ENCODE results near the gene FTL.

The FTL gene

DNA sequence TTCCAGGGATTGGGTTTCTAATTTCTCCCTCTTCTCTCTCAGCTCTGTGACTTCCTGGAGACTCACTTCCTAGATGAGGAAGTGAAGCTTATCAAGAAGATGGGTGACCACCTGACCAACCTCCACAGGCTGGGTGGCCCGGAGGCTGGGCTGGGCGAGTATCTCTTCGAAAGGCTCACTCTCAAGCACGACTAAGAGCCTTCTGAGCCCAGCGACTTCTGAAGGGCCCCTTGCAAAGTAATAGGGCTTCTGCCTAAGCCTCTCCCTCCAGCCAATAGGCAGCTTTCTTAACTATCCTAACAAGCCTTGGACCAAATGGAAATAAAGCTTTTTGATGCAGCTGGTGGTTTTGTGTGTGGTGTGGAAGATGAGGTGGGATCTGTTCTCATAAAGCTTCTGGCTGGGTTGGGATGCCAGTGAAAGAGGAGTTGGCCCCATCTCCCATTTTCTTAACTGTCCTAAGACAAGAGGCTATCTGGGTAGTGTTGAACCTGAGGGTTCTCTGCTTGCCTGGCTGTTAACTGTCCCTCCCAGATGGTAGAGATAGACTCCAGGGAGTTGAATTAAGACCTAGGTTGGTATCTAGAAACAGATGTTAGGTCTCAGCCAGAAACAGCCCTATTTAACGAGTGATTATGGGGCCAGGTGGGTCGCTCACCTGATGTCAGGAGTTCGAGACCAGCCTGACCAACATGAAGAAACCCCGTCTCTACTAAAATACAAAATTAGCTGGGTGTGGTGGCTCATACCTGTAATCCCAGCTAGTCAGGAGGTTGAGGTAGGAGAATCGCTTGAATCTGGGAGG is 1.6 kb downstream of the FTL start:
- no peak for DNase-seq

DNA sequence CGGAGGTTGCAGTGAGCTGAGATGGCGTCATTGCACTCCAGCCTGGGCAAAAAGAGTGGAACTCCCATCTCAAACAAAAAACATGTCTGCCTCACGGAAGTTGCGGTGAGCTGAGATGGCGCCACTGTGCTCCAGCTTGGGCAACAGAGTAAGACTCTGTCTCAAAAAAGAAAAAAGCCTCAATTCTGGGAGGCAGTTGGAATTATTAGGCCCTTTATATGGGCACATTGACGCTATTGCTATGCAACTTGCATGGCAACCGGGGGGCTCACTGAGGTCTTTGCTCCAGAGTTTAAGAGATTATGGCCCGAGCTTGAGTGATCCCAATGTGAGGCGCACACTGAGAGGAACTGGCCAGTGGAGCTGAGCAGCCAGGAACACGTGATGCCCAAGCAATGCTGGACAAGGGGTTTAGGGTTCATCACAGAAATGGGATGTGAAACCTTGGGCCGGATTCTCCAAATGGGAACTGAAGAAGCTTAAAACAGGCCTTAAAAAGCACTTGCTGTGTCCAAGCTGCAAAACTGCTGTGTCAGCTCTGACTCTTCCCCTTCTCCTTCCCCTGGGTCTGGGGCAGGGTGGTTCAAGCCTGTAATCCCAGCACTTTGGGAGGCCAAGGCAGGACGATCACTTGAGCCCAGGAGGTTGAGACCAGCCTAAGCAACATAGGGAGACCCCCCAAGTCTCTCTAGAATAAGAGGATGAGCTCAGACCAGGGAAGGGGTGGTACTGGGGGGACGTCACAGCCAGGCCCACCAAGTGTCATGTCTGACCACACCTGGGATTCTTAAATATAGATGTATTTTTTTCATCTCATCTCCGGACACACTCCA is 2.5 kb downstream of the FTL start:
- DNase-seq: no peak

GRCh38 chr19:48968179-48968661 is 3.1 kb downstream of the FTL start:
- DNase-seq: no peak

DNA sequence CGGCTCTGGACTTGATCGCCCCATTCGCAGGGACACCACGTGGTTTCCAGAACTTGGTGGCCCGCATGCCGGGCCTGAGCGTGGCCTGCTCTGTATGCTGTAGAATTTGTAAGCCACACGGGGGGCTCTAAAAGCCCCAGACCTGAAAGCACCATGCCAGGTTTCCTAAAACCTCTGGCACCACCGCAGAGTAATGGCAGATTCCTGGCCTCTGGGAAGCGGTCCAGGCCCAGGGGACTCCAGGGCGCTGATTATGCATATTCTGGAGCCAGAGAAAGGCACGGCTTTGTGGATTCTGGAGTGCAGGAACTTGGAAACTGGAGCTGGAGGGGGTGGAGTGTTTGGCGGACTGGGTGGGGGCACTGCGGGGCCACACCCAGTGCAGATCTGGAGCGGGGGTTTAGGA is 3.7 kb downstream of the FTL start:
- DNase-seq: no peak

GRCh38 chr19:48969276-48970138 is 4.4 kb downstream of the FTL start:
- DNase-seq: no peak

- DNase-seq: no peak
Observed at GRCh38 chr19:48970139-48970766, 5.1 kb downstream of the FTL start.

DNA sequence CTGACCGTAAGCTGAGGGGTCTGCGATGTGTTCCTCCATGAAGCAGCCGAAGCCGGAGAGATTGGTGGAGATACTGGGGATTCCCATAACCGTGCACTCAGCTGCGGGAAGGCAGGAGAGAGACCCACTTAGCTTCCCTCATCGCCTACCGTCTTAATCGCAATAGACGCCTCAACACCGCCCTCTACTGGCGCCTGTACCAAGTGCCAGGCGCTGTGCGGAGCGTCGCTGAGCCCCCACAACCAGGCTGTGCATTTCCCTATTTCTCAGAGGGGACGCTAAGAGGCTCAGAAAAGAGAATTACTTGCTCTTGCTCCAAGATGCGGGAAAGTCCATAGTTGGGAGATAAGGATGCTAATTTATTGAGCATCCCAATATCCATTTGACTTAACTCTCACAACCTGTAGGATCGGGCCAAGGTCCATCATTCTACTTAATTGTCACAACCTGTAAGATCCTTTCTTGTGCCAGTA is 5.8 kb downstream of the FTL start:
- DNase-seq: no peak

DNA sequence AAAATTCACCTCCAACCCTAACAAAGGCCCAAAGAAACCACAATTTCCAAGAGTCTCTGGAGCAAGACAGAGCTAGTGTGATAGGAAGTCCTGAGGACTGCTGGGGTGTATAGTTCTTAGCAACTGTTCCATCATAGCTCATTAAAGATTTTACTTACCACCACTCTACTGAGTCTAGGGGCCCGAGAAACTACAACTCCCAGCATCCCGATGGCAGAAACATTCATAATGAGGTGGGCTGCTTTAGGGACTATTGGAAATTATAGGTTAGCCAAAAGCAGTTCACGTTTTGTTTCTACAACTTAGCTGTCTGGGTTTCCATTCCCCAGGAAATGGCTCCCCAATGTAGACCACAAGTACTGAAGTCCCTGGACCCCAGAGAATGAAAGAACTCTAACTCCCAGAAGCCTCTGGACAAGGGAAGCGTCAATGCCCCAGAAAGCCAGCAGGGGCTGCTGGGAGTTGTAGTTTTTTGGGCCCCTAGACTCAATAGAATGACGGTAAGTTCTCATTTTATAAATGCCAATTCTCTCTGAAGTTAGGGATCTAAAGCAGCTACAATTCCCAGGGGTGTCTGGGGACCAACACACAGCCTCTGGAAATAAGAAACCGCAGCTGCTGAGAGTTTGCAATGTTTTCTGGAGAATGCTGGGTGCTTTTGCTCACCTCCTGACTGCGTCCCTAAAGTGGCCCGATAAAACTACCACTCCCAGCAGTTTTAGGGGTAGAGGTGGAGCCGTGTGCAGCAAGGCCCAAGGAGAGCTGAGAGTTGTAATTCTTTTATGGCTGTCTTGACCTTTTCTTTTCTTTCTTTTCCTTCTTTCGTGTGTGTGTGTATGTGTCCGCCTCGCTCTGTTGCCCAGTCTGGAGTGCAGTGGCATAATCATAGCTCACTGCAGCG is 11.1 kb downstream of the FTL start:
- DNase-seq: no peak

- no peak for DNase-seq
Observed at GRCh38 chr19:48977061-48977460, 12.0 kb downstream of the FTL start.

DNA sequence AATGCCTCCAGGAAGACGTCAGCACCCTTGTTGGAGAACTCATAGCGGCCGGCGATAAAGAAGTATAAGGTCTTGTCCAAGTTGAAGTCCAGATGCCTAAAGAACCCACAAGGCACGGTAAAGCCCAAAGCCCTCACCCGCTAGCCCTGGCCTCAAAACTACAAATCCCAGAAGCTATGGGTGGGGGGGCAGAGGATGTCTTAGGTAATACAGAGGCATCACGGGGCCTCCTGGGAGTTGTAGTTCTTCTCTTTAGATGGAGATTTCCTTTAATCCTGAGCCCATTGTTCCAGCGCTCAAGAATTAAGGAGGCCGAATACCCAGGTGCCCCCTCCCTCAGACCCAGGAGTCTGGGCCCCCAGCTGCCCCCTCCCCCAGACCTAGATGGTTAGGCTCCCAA is 17.2 kb downstream of the FTL start:
- no peak for DNase-seq

GRCh38 chr19:48985711-48986110 is 20.6 kb downstream of the FTL start:
- no peak for DNase-seq

DNA sequence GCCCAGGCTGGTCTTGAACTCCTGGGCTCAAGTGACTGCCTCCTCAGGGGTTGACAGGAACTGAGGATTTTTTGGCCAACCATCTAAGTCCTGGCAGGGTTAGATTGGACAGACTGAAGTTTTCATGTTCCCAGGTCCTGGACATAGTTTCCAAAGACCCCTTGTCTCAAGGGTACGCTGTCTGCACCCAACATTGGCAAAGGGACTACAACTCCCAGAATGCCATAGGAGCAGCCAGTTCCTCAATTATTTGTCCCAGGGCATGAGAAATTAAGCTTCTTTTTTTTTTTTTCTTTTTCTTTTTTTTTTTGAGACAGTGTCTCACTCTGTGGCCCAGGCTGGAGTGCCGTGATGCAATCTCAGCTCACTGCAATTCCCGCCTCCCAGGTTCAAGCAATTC is 21.1 kb downstream of the FTL start:
- DNase-seq: no peak

GRCh38 chr19:48987323-48987722 is 22.2 kb downstream of the FTL start:
- no peak for DNase-seq

DNA sequence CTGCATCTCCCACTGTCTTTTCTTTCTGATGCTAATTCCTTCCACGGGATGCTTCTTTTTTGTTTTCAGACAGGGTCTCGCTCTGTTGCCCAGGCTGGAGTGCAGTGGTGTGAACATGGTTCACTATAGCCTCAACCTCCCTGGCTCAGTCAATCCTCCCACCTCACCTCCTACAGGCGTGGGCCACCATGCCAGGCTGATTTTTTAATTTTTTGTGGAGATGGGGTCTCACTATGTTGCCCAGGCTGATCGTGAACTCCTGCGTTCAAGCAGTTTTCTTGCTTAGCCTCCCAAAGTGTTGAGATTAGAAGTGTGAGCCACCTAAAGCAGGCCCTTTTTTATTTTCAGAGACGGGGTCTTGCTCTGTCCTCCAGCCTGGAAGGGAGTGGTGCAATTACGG is 23.2 kb downstream of the FTL start:
- DNase-seq: no peak

- DNase-seq: no peak
Observed at GRCh38 chr19:48988860-48989259, 23.8 kb downstream of the FTL start.

GRCh38 chr19:48989701-48990291 is 24.7 kb downstream of the FTL start:
- DNase-seq: no peak

GRCh38 chr19:48990400-48990799 is 25.3 kb downstream of the FTL start:
- no peak for DNase-seq

- no peak for DNase-seq
Observed at GRCh38 chr19:48991011-48991609, 26.0 kb downstream of the FTL start.

DNA sequence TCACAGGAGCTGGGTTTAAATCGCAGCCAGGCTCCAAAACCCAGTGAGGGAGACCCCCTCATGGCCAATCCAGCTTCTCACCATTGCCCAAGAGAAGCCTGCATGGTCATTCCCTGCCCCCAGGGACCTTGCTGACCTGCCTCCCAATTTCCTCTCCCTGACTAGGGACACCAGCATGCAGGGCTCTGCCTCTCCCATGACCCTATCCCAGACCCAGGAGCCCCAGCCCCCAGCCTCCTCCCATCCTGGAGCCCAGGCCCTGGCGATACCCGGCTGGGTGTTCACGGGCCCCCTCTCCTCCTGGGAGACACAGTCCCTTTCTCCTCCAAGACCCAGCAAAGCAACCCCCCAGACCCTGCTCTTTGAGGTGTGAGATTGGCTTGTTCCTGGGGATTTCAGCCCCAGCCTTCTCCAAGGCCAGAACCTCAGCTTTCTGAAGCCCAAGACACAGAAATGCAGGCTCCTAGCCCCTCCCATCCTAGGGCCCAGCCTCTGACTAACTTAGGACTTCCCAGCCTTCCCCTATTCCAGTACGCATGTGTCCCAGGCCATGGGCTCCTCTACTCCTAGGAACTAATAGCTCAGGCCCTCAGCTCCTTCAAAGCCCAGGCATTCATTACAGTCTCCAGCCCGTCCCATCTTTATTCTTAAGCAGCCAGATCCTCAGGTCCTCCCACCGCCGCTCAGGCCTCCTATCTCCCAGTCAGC is 26.9 kb downstream of the FTL start:
- no peak for DNase-seq

Measured in 8988T (cell line).